ENCODE data around the gene USH1C.

The USH1C gene

GRCh38 chr11:17529844-17530185 lies 14.4 kb downstream of the USH1C start:
- Histone ChIP-seq H3K9me3 (ENCODE audit: low read length) (no peaks in the 10 kb centered on the region), H3K9ac (ENCODE audit: low read length) (no peak overlapping the region), H3K4me1 (ENCODE audit: insufficient read depth, low read length) (no peaks in the 10 kb centered on the region), H3K36me3 (ENCODE audit: insufficient read depth, low read length) (no peaks in the 10 kb centered on the region), H3K27ac (ENCODE audit: low read depth, low read length) (no peak overlapping the region), H3K4me3 (ENCODE audit: low read depth in 1 of 2, low read length in 2 of 2) (no peak overlapping the region), H3K27me3 (ENCODE audit: control insufficient read depth in 1 of 2, insufficient read depth in 2 of 2, low read length in 2 of 2) (no peaks in the 10 kb centered on the region)

GRCh38 chr11:17528906-17529843 lies 15.0 kb downstream of the USH1C start:
- Histone ChIP-seq H3K9ac (ENCODE audit: low read length) (no peak overlapping the region), H3K4me1 (ENCODE audit: insufficient read depth, low read length) (no peaks in the 10 kb centered on the region), H3K27ac (ENCODE audit: low read depth, low read length) (no peak overlapping the region), H3K36me3 (ENCODE audit: insufficient read depth, low read length) (no peaks in the 10 kb centered on the region), H3K4me3 (ENCODE audit: low read depth in 1 of 2, low read length in 2 of 2) (no peak overlapping the region), H3K27me3 (ENCODE audit: control insufficient read depth in 1 of 2, insufficient read depth in 2 of 2, low read length in 2 of 2) (no peaks in the 10 kb centered on the region), H3K9me3 (ENCODE audit: low read length) (no peaks in the 10 kb centered on the region)

- H3K9ac ChIP-seq (ENCODE audit: low read length) = no peak overlapping the region
Observed at GRCh38 chr11:17528181-17528691, 16.0 kb downstream of the USH1C start.

GRCh38 chr11:17527628-17527995 lies 16.6 kb downstream of the USH1C start:
- no peak overlapping the region for H3K9ac ChIP-seq (ENCODE audit: low read length)
- no peak overlapping the region for H3K27ac ChIP-seq (ENCODE audit: low read depth, low read length)
- H3K36me3 ChIP-seq (ENCODE audit: insufficient read depth, low read length) = no peaks in the 10 kb centered on the region
- no peaks in the 10 kb centered on the region for H3K9me3 ChIP-seq (ENCODE audit: low read length)
- no peaks in the 10 kb centered on the region for H3K4me1 ChIP-seq (ENCODE audit: insufficient read depth, low read length)
- no peak overlapping the region for H3K4me3 ChIP-seq (ENCODE audit: low read depth in 1 of 2, low read length in 2 of 2)
- no peaks in the 10 kb centered on the region for H3K27me3 ChIP-seq (ENCODE audit: control insufficient read depth in 1 of 2, insufficient read depth in 2 of 2, low read length in 2 of 2)

More at GRCh38 chr11:17528181-17528691, 16.0 kb downstream of the USH1C start:
- no peaks in the 10 kb centered on the region for H3K4me1 ChIP-seq (ENCODE audit: insufficient read depth, low read length)
- H3K27me3 ChIP-seq (ENCODE audit: control insufficient read depth in 1 of 2, insufficient read depth in 2 of 2, low read length in 2 of 2) = no peaks in the 10 kb centered on the region
- H3K4me3 ChIP-seq (ENCODE audit: low read depth in 1 of 2, low read length in 2 of 2) = no peak overlapping the region
- no peak overlapping the region for H3K27ac ChIP-seq (ENCODE audit: low read depth, low read length)
- H3K9me3 ChIP-seq (ENCODE audit: low read length) = no peaks in the 10 kb centered on the region
- no peaks in the 10 kb centered on the region for H3K36me3 ChIP-seq (ENCODE audit: insufficient read depth, low read length)

- Histone ChIP-seq H3K4me1 (ENCODE audit: insufficient read depth, low read length) (no peaks in the 10 kb centered on the region), H3K9me3 (ENCODE audit: low read length) (no peaks in the 10 kb centered on the region), H3K9ac (ENCODE audit: low read length) (no peak overlapping the region), H3K27ac (ENCODE audit: low read depth, low read length) (no peak overlapping the region), H3K36me3 (ENCODE audit: insufficient read depth, low read length) (no peaks in the 10 kb centered on the region), H3K4me3 (ENCODE audit: low read depth in 1 of 2, low read length in 2 of 2) (no peak overlapping the region), H3K27me3 (ENCODE audit: control insufficient read depth in 1 of 2, insufficient read depth in 2 of 2, low read length in 2 of 2) (no peaks in the 10 kb centered on the region)
Observed at GRCh38 chr11:17526931-17527627, 17.1 kb downstream of the USH1C start.

GRCh38 chr11:17526326-17526725 lies 17.9 kb downstream of the USH1C start:
- Histone ChIP-seq H3K4me1 (ENCODE audit: insufficient read depth, low read length) (no peaks in the 10 kb centered on the region), H3K9me3 (ENCODE audit: low read length) (no peaks in the 10 kb centered on the region), H3K4me3 (ENCODE audit: low read depth in 1 of 2, low read length in 2 of 2) (no peak overlapping the region), H3K36me3 (ENCODE audit: insufficient read depth, low read length) (no peaks in the 10 kb centered on the region), H3K27ac (ENCODE audit: low read depth, low read length) (no peak overlapping the region), H3K27me3 (ENCODE audit: control insufficient read depth in 1 of 2, insufficient read depth in 2 of 2, low read length in 2 of 2) (no peaks in the 10 kb centered on the region), H3K9ac (ENCODE audit: low read length) (no peak overlapping the region)

- Histone ChIP-seq H3K4me3 (ENCODE audit: low read depth in 1 of 2, low read length in 2 of 2) (no peak overlapping the region), H3K27me3 (ENCODE audit: control insufficient read depth in 1 of 2, insufficient read depth in 2 of 2, low read length in 2 of 2) (no peaks in the 10 kb centered on the region), H3K36me3 (ENCODE audit: insufficient read depth, low read length) (no peaks in the 10 kb centered on the region), H3K9ac (ENCODE audit: low read length) (no peak overlapping the region), H3K4me1 (ENCODE audit: insufficient read depth, low read length) (no peaks in the 10 kb centered on the region), H3K9me3 (ENCODE audit: low read length) (no peaks in the 10 kb centered on the region), H3K27ac (ENCODE audit: low read depth, low read length) (no peak overlapping the region)
Observed at GRCh38 chr11:17525570-17525969, 18.6 kb downstream of the USH1C start.

- Histone ChIP-seq H3K9ac (ENCODE audit: low read length) (no peak overlapping the region), H3K27me3 (ENCODE audit: control insufficient read depth in 1 of 2, insufficient read depth in 2 of 2, low read length in 2 of 2) (no peaks in the 10 kb centered on the region), H3K9me3 (ENCODE audit: low read length) (no peaks in the 10 kb centered on the region), H3K36me3 (ENCODE audit: insufficient read depth, low read length) (no peaks in the 10 kb centered on the region), H3K27ac (ENCODE audit: low read depth, low read length) (no peak overlapping the region), H3K4me1 (ENCODE audit: insufficient read depth, low read length) (no peaks in the 10 kb centered on the region), H3K4me3 (ENCODE audit: low read depth in 1 of 2, low read length in 2 of 2) (no peak overlapping the region)
Observed at GRCh38 chr11:17524221-17524620, 20.0 kb downstream of the USH1C start.

GRCh38 chr11:17522655-17523054 lies 21.6 kb downstream of the USH1C start:
- Histone ChIP-seq H3K27me3 (ENCODE audit: control insufficient read depth in 1 of 2, insufficient read depth in 2 of 2, low read length in 2 of 2) (no peaks in the 10 kb centered on the region), H3K4me3 (ENCODE audit: low read depth in 1 of 2, low read length in 2 of 2) (no peak overlapping the region), H3K36me3 (ENCODE audit: insufficient read depth, low read length) (no peaks in the 10 kb centered on the region), H3K9me3 (ENCODE audit: low read length) (no peaks in the 10 kb centered on the region), H3K4me1 (ENCODE audit: insufficient read depth, low read length) (no peaks in the 10 kb centered on the region), H3K27ac (ENCODE audit: low read depth, low read length) (no peak overlapping the region), H3K9ac (ENCODE audit: low read length) (no peak overlapping the region)

GRCh38 chr11:17521106-17521900 lies 22.9 kb downstream of the USH1C start:
- no peaks in the 10 kb centered on the region for H3K27me3 ChIP-seq (ENCODE audit: control insufficient read depth in 1 of 2, insufficient read depth in 2 of 2, low read length in 2 of 2)
- no peaks in the 10 kb centered on the region for H3K36me3 ChIP-seq (ENCODE audit: insufficient read depth, low read length)
- H3K9me3 ChIP-seq (ENCODE audit: low read length) = no peaks in the 10 kb centered on the region
- H3K4me1 ChIP-seq (ENCODE audit: insufficient read depth, low read length) = no peaks in the 10 kb centered on the region
- no peak overlapping the region for H3K4me3 ChIP-seq (ENCODE audit: low read depth in 1 of 2, low read length in 2 of 2)
- no peak overlapping the region for H3K9ac ChIP-seq (ENCODE audit: low read length)
- H3K27ac ChIP-seq (ENCODE audit: low read depth, low read length) = no peak overlapping the region

Measured in muscle layer of colon (tissue), 2 donors.